HepG2 (cell line): ENCODE results near the gene E2F1. TPM values are rescaled to one million over a fixed set of nuclear protein-coding genes. Genes with fewer than 3 reads are reported as not detected.
A peak's percentile ranks its signal among the peaks of the same experiment; 100 is the strongest.

Experiments
- ARID2 ChIP-seq: sonication (generic); formaldehyde crosslinking; IDR thresholded peaks from 2 replicates; pipeline ENCODE4 v1.8.1; 2022; ENCODE audit warnings: mild to moderate bottlenecking, missing genetic modification reagents, borderline replicate concordance
- CHCHD3 ChIP-seq: sonication (generic); formaldehyde crosslinking; IDR thresholded peaks from 2 replicates; pipeline ENCODE4 v1.8.0; 2022; ENCODE audit warnings: mild to moderate bottlenecking, missing genetic modification reagents, moderate library complexity
- CSRNP1 ChIP-seq: sonication (generic); formaldehyde crosslinking; IDR thresholded peaks from 2 replicates; pipeline ENCODE4 v1.8.1; 2023; ENCODE audit warnings: mild to moderate bottlenecking, missing genetic modification reagents
- DNMT1 ChIP-seq: sonication (generic); formaldehyde crosslinking; IDR thresholded peaks from 2 replicates; pipeline ENCODE4 v1.5.1; 2020; ENCODE audit warnings: mild to moderate bottlenecking, missing genetic modification reagents
- EED ChIP-seq: sonication (generic); formaldehyde crosslinking; IDR thresholded peaks from 2 replicates; pipeline ENCODE4 v1.5.0; 2020; ENCODE audit warnings: mild to moderate bottlenecking, missing genetic modification reagents
- KDM6A ChIP-seq: IDR thresholded peaks from 2 replicates; pipeline ENCODE4 v1.6.1; 2016; ENCODE audit warnings: low read depth
- NFE2L2 ChIP-seq: fragments of 150-350 bp; IDR thresholded peaks from 2 replicates; pipeline ENCODE4 v1.6.1; 2014; ENCODE audit warnings: low read length
- SRSF9 ChIP-seq: fragments of 200-400 bp; formaldehyde crosslinking; IDR thresholded peaks from 2 replicates; pipeline ENCODE4 v1.6.1; 2018; ENCODE audit warnings: borderline replicate concordance, mild to moderate bottlenecking, low read depth, low read length; ENCODE audit not compliant: insufficient read depth, poor library complexity, severe bottlenecking
- TCF7L2 ChIP-seq: IDR thresholded peaks from 2 replicates; pipeline ENCODE4 v1.6.1; 2011; ENCODE audit warnings: mild to moderate bottlenecking, low read depth, low read length, moderate library complexity
- ZBTB38 ChIP-seq: sonication (generic); formaldehyde crosslinking; IDR thresholded peaks from 2 replicates; pipeline ENCODE4 v1.5.1; 2020; ENCODE audit warnings: mild to moderate bottlenecking, missing genetic modification reagents
- ZBTB8A ChIP-seq: sonication (generic); formaldehyde crosslinking; IDR thresholded peaks from 2 replicates; pipeline ENCODE4 v1.4.0; 2020; ENCODE audit warnings: mild to moderate bottlenecking, low read depth, missing genetic modification reagents, borderline replicate concordance
- ZNF543 ChIP-seq: sonication (generic); formaldehyde crosslinking; IDR thresholded peaks from 2 replicates; pipeline ENCODE4 v1.4.0; 2020; ENCODE audit warnings: mild to moderate bottlenecking, missing genetic modification reagents
- ZNF567 ChIP-seq: sonication (generic); formaldehyde crosslinking; IDR thresholded peaks from 2 replicates; pipeline ENCODE4 v1.8.1; 2023; ENCODE audit warnings: mild to moderate bottlenecking, missing genetic modification reagents, borderline replicate concordance
- ZNF678 ChIP-seq: sonication (generic); formaldehyde crosslinking; IDR thresholded peaks from 2 replicates; pipeline ENCODE4 v1.4.0; 2020; ENCODE audit warnings: mild to moderate bottlenecking, missing genetic modification reagents
- ZNF878 ChIP-seq: sonication (generic); formaldehyde crosslinking; IDR thresholded peaks from 2 replicates; pipeline ENCODE4 v1.8.1; 2023; ENCODE audit warnings: mild to moderate bottlenecking, missing genetic modification reagents, moderate library complexity
- ZNF883 ChIP-seq: sonication (generic); formaldehyde crosslinking; IDR thresholded peaks from 2 replicates; pipeline ENCODE4 v1.5.1; 2020; ENCODE audit warnings: mild to moderate bottlenecking, missing genetic modification reagents; ENCODE audit errors: not compliant biosample characterization
- ZSCAN25 ChIP-seq: sonication (generic); formaldehyde crosslinking; IDR thresholded peaks from 2 replicates; pipeline ENCODE4 v1.8.0; 2022; ENCODE audit warnings: mild to moderate bottlenecking, missing genetic modification reagents
- polyA plus RNA-seq, 8 experiments: library from polyadenylated mRNA; depleted of rRNA in 3 of 8; stranded (reverse) in 7 of 8; unstranded in 1 of 8; fragments of >200 nt; fragmentation: Illumina TruSeq in 4 of 8; extraction: Trizol in 4 of 8; gene quantifications; 2 replicates each; pipeline versions ENCODE4 v1.2.1 to v1.2.3, GENCODE V29; 2011 to 2016; ENCODE audit warnings: low read depth in 4 of 8, missing spikeins in 1 of 8, mixed read lengths in 1 of 8; ENCODE audit not compliant: insufficient read depth in 1 of 8
- total RNA-seq, 5 experiments: library from RNA; depleted of rRNA; stranded (reverse); fragments of >200 nt; fragmentation: Illumina TruSeq; extraction: Trizol; gene quantifications; 2 replicates each; pipeline ENCODE4 v1.2.3, GENCODE V29; 2016; ENCODE audit warnings: low read depth in 1 of 5
- TF ChIP-seq, protein P1 (sequence below): sonication (generic); formaldehyde crosslinking; IDR thresholded peaks from 2 replicates; pipeline ENCODE4 v1.5.1; 2020; ENCODE audit warnings: missing genetic modification reagents, mild to moderate bottlenecking, borderline replicate concordance
- TF ChIP-seq, protein P2 (sequence below): sonication (generic); formaldehyde crosslinking; IDR thresholded peaks from 2 replicates; pipeline ENCODE4 v1.4.0; 2020; ENCODE audit warnings: mild to moderate bottlenecking, low read depth, missing genetic modification reagents
- TF ChIP-seq, protein P3 (sequence below): sonication (generic); formaldehyde crosslinking; IDR thresholded peaks from 2 replicates; pipeline ENCODE4 v1.8.0; 2022; ENCODE audit warnings: missing genetic modification reagents, mild to moderate bottlenecking, moderate library complexity, borderline replicate concordance
- TF ChIP-seq, protein P4 (sequence below): IDR thresholded peaks from 2 replicates; pipeline ENCODE4 v1.6.1; 2016; ENCODE audit warnings: missing genetic modification reagents, missing compliant biosample characterization
- TF ChIP-seq, protein P5 (sequence below): sonication (generic); formaldehyde crosslinking; IDR thresholded peaks from 2 replicates; pipeline ENCODE4 v1.8.0; 2022; ENCODE audit warnings: mild to moderate bottlenecking, missing genetic modification reagents; ENCODE audit not compliant: insufficient replicate concordance

The E2F1 gene
- total and polyA plus RNA-seq, 2 of the 13 experiments (the other 11 are each of a cell fraction or from before 2014, with no cell fraction given), result 25.5 to 39.4 TPM

DNA sequence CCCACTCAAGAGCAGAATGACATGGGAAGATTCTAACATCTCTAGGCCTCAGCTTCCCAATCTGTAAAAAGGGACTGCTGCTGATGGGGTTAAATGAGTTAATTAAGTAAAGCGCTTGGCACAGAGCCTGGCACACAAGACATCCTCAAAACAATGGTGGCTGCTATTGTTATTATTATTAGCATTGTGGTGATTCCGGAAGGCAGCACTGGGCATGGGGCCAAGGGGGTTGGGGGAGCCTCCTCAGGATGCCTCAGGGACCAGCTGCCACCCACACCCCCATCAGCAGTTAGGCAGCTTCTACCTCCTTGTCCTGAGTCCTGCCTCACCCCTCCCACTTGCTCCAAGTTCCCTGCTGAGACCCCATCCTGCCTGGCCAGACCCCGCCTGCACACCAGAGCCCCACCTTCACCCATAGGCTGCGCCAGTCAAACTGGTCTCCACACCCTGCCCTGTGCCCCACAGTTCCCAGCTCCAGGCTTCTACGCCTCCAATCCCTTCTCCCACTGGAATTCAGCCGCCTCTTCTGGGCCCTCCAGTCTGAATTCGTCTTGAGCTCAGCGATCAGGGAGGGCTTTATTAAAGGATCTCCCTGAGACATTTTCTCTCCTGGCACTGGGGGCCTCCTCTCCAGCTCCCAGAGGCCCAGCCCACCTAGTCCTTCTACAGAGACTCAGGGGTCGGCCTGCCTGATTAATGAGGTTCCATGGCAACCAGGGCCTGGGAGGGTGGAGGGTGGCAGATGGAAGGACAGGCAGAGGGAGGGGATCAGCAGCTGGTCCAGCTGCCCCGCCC, 1.5 kb downstream of the E2F1 start (continued):
- TF ChIP-seq TCF7L2, result no peak
- peak; percentile 47; the same call in 1 of the 2 replicates for TF ChIP-seq ZBTB38
- no peak for TF ChIP-seq ZSCAN25 (CRISPR knock-in tag)
- TF ChIP-seq ZBTB8A, result no peak
- TF ChIP-seq ZNF878 (CRISPR knock-in tag), result no peak
- TF ChIP-seq SRSF9, result no peak
- TF ChIP-seq, protein P1, sequence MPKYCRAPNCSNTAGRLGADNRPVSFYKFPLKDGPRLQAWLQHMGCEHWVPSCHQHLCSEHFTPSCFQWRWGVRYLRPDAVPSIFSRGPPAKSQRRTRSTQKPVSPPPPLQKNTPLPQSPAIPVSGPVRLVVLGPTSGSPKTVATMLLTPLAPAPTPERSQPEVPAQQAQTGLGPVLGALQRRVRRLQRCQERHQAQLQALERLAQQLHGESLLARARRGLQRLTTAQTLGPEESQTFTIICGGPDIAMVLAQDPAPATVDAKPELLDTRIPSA, result no peak
- no peak for TF ChIP-seq ZNF543 (CRISPR knock-in tag)
- 0 out of 2 replicates have a peak, but pooled peaks have one; percentile 15 for TF ChIP-seq EED
- TF ChIP-seq, protein P2, sequence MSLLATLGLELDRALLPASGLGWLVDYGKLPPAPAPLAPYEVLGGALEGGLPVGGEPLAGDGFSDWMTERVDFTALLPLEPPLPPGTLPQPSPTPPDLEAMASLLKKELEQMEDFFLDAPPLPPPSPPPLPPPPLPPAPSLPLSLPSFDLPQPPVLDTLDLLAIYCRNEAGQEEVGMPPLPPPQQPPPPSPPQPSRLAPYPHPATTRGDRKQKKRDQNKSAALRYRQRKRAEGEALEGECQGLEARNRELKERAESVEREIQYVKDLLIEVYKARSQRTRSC (CRISPR knock-in tag), result no peak; the same call in 1 of the 2 replicates
- no peak for TF ChIP-seq ZNF678 (CRISPR knock-in tag)
- TF ChIP-seq ZNF567 (CRISPR knock-in tag), result no peak
- TF ChIP-seq DNMT1 (CRISPR knock-in tag), result no peak
- TF ChIP-seq, protein P3, sequence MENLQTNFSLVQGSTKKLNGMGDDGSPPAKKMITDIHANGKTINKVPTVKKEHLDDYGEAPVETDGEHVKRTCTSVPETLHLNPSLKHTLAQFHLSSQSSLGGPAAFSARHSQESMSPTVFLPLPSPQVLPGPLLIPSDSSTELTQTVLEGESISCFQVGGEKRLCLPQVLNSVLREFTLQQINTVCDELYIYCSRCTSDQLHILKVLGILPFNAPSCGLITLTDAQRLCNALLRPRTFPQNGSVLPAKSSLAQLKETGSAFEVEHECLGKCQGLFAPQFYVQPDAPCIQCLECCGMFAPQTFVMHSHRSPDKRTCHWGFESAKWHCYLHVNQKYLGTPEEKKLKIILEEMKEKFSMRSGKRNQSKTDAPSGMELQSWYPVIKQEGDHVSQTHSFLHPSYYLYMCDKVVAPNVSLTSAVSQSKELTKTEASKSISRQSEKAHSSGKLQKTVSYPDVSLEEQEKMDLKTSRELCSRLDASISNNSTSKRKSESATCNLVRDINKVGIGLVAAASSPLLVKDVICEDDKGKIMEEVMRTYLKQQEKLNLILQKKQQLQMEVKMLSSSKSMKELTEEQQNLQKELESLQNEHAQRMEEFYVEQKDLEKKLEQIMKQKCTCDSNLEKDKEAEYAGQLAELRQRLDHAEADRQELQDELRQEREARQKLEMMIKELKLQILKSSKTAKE (CRISPR knock-in tag), result 0 out of 2 replicates have a peak, but pooled peaks have one; percentile 17
- no peak for TF ChIP-seq KDM6A (CRISPR knock-in tag)
- TF ChIP-seq ZNF883 (CRISPR knock-in tag), result no peak
- no peak for TF ChIP-seq CHCHD3 (CRISPR knock-in tag)
- TF ChIP-seq, protein P4, sequence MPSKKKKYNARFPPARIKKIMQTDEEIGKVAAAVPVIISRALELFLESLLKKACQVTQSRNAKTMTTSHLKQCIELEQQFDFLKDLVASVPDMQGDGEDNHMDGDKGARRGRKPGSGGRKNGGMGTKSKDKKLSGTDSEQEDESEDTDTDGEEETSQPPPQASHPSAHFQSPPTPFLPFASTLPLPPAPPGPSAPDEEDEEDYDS (CRISPR knock-in tag), result no peak
- TF ChIP-seq, protein P5, sequence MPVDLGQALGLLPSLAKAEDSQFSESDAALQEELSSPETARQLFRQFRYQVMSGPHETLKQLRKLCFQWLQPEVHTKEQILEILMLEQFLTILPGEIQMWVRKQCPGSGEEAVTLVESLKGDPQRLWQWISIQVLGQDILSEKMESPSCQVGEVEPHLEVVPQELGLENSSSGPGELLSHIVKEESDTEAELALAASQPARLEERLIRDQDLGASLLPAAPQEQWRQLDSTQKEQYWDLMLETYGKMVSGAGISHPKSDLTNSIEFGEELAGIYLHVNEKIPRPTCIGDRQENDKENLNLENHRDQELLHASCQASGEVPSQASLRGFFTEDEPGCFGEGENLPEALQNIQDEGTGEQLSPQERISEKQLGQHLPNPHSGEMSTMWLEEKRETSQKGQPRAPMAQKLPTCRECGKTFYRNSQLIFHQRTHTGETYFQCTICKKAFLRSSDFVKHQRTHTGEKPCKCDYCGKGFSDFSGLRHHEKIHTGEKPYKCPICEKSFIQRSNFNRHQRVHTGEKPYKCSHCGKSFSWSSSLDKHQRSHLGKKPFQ (CRISPR knock-in tag), result no peak
- no peak for TF ChIP-seq NFE2L2
- 0 out of 2 replicates have a peak, but pooled peaks have one; percentile 36 for TF ChIP-seq ARID2 (CRISPR knock-in tag)
- TF ChIP-seq CSRNP1 (CRISPR knock-in tag), result peak; percentile 89; the same call in 1 of the 2 replicates
